ENCODE data around the gene TMEM201.

TMEM201 gene

DNA sequence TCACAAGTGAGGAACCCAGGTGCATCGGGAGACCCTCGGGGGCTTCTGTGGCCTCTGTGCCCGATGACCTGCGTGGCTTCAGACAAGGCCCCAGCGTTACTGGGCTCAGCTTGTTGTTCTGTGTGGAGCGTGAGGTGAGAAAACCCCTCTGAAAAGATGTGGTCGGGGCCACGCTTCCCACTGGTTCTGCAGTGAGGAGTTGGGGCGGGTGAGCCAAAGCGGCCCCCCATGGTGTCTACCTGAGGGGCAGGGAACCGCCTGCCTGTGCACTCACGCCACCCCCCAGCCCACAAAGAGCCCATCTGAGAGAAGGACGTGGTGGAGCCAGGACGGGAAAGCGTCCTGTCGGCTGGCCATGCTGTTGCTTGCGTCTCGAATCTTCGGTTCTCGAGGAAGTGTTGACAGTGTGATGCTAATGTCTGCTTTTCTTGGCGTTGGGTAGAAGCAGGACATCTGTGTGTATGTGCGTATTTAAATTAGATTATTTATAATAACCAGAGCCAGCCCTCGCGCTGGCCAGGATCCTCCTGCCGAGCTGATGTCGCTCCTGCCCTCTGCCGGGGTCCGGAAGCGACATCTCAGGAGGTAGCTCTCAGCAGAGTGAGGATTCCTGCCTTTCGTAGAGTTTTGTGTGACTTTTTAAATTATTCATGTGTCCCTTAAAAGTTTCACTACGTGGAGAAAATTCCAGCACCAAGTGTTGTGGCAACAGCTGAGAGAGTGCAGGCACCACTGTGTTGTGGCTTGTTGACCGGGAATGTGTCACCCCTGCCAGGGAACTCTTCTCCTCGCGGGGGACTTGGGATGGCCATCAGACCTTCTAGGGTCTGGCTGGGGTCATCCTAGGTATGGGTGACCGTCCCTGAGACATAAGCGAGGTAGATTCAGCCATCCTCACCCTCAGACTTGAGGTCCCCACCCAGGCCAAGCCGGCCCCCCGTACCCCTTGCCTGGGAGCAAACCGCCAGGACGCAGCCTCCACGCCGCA is 15.3 kb downstream of the TMEM201 start:
- peaks cover 53% of the 10 kb centered on the region for H3K36me3 ChIP-seq (ENCODE audit: control insufficient read depth, insufficient read depth, low read length)
- no peak overlapping the region for H3K9ac ChIP-seq (ENCODE audit: low read depth, low read length)
- H3K4me3 ChIP-seq (ENCODE audit: low read depth, low read length): no peak overlapping the region
- H3K4me1 ChIP-seq (ENCODE audit: control insufficient read depth, insufficient read depth, low read length): no peaks in the 10 kb centered on the region
- H3K27me3 ChIP-seq (ENCODE audit: control insufficient read depth, insufficient read depth, low read length): no peaks in the 10 kb centered on the region
- H3K9me3 ChIP-seq (ENCODE audit: control insufficient read depth, insufficient read depth, low read length): no peaks in the 10 kb centered on the region

DNA sequence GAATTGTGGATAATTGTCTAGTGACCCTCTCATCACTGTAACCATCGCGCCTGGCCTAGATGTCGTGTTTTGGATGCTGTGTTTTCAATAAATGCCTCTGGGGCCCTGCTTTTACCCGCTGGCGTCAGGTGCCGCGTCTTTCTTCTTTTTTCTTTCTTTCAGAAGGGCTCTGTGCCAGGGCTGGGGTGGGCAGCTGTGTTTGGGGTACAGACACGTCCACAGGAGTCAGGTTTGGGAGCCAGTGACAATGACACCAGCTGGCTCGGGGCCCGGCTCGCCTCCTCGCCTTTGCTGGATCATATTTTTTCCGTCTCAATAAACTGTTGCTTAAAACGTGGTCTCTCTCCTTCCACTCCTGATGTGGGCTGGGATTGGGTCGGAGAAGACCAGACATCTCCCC is 16.1 kb downstream of the TMEM201 start:
- Histone ChIP-seq H3K4me3 (ENCODE audit: low read depth, low read length) (no peak overlapping the region), H3K27me3 (ENCODE audit: control insufficient read depth, insufficient read depth, low read length) (no peaks in the 10 kb centered on the region), H3K36me3 (ENCODE audit: control insufficient read depth, insufficient read depth, low read length) (peaks cover 60% of the 10 kb centered on the region), H3K9ac (ENCODE audit: low read depth, low read length) (no peak overlapping the region), H3K4me1 (ENCODE audit: control insufficient read depth, insufficient read depth, low read length) (no peaks in the 10 kb centered on the region), H3K9me3 (ENCODE audit: control insufficient read depth, insufficient read depth, low read length) (no peaks in the 10 kb centered on the region)

DNA sequence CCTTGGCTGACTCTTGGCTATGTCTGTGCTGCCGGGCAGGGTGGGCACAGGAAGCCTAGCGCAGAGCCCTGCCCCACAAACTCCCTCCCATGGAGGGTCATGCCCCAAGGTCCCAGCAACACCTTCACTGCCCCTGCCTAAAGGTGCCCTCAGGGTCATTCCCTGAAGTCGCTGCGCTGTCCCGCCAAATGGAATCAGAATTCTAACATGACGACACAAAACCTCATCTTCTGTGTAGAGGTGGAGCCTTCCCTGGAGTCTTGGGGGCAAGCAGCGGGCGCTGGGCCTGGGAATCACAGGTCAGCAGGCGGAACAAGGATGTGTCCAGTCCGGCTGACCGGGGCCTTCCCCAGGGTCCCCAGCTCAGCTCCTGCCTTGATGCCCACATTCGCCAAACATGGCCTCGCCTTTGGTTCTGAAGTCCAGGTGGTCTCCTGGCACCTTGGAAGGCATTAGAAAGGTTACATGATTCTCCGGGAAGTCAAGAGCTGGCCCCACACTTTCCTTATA is 17.3 kb downstream of the TMEM201 start:
- Histone ChIP-seq H3K9ac (ENCODE audit: low read depth, low read length) (no peak overlapping the region), H3K4me3 (ENCODE audit: low read depth, low read length) (no peak overlapping the region), H3K36me3 (ENCODE audit: control insufficient read depth, insufficient read depth, low read length) (peaks cover 60% of the 10 kb centered on the region), H3K9me3 (ENCODE audit: control insufficient read depth, insufficient read depth, low read length) (no peaks in the 10 kb centered on the region), H3K4me1 (ENCODE audit: control insufficient read depth, insufficient read depth, low read length) (no peaks in the 10 kb centered on the region), H3K27me3 (ENCODE audit: control insufficient read depth, insufficient read depth, low read length) (no peaks in the 10 kb centered on the region)

DNA sequence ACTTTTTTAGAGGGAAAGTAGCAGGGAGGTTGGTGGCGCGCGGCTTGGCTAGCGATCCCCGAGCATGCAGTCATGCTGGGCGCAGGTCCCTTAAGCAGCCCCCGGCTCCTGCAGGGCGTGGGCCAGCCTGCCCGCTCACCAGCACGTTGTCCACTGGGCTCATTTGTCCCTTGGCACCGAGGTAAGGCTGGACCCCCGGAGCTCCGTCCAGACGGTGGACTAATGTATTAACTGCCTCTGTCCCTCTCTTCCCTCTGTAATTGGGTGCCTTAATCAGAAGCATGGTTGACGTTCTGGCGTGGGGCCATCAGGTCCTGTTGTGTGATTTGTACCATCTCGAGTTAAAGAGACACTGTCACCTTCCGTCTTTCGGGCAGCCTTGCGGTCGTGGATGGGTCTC is 17.7 kb downstream of the TMEM201 start:
- Histone ChIP-seq H3K4me3 (ENCODE audit: low read depth, low read length) (no peak overlapping the region), H3K9me3 (ENCODE audit: control insufficient read depth, insufficient read depth, low read length) (no peaks in the 10 kb centered on the region), H3K4me1 (ENCODE audit: control insufficient read depth, insufficient read depth, low read length) (no peaks in the 10 kb centered on the region), H3K27me3 (ENCODE audit: control insufficient read depth, insufficient read depth, low read length) (no peaks in the 10 kb centered on the region), H3K36me3 (ENCODE audit: control insufficient read depth, insufficient read depth, low read length) (peaks cover 57% of the 10 kb centered on the region), H3K9ac (ENCODE audit: low read depth, low read length) (no peak overlapping the region)

DNA sequence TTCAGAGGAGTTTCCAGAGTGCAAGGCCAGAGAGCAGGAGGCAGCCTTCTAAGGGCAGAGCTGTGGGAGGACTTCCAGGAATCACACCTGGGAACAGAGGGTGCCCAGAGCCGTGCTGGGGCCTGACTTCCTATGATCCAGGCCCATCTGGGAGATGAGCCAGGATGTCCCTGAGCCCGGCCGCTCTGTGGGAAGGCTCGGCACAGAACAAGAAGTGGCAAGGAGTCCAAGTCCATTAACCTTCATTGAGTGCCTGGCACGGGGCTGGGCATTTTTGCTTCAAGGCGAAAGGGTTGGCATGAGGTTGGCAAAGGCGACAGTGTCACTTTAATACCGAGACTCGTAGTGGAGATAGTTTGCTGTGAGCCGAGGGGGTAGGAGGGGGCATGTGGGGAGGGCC is 18.2 kb downstream of the TMEM201 start:
- Histone ChIP-seq H3K27me3 (ENCODE audit: control insufficient read depth, insufficient read depth, low read length) (no peaks in the 10 kb centered on the region), H3K4me1 (ENCODE audit: control insufficient read depth, insufficient read depth, low read length) (no peaks in the 10 kb centered on the region), H3K36me3 (ENCODE audit: control insufficient read depth, insufficient read depth, low read length) (peaks cover 57% of the 10 kb centered on the region), H3K4me3 (ENCODE audit: low read depth, low read length) (no peak overlapping the region), H3K9me3 (ENCODE audit: control insufficient read depth, insufficient read depth, low read length) (no peaks in the 10 kb centered on the region), H3K9ac (ENCODE audit: low read depth, low read length) (no peak overlapping the region)

DNA sequence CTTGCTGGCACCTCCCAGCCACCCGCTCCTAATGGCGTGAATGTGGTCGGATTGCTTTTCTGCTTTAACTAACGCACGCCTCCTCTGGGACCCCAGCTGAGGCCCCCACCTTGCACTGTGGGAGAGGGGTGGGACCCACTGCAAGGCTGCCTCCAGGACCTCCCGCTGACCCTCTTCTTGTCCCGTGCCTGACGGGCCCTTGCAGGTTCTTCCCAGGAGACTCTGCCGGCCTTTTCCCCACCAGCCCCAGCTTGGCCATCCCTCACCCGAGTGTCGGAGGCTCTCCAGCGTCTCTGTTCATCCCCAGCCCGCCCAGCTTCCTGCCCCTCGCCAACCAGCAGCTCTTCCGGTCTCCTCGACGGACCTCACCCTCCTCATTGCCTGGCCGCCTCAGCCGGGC is 18.6 kb downstream of the TMEM201 start:
- H3K27me3 ChIP-seq (ENCODE audit: control insufficient read depth, insufficient read depth, low read length): no peaks in the 10 kb centered on the region
- H3K4me1 ChIP-seq (ENCODE audit: control insufficient read depth, insufficient read depth, low read length): no peaks in the 10 kb centered on the region
- H3K9me3 ChIP-seq (ENCODE audit: control insufficient read depth, insufficient read depth, low read length): no peaks in the 10 kb centered on the region
- H3K9ac ChIP-seq (ENCODE audit: low read depth, low read length): no peak overlapping the region
- H3K36me3 ChIP-seq (ENCODE audit: control insufficient read depth, insufficient read depth, low read length): peaks cover 56% of the 10 kb centered on the region
- no peak overlapping the region for H3K4me3 ChIP-seq (ENCODE audit: low read depth, low read length)

DNA sequence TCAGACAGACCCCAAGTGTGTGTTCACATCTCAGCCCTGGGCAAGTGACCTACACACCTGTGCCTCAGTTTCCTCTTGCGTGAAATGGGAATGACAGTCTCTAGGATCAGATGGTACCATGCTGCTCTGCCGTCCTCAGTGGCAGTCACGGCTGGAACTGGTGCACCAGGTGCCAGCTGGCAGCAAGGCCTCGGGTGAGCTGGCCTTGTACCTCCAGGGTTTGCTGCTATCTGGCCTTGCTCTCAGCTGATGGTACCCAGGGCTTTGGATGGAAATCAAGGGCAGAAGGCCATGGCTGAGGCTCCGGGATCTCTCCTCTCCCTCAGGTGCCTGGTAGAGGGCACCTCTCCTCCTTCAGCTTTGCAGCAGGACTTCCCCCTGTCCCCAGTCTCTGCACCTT is 21.3 kb downstream of the TMEM201 start:
- Histone ChIP-seq H3K9ac (ENCODE audit: low read depth, low read length) (no peak overlapping the region), H3K36me3 (ENCODE audit: control insufficient read depth, insufficient read depth, low read length) (peaks cover 48% of the 10 kb centered on the region), H3K27me3 (ENCODE audit: control insufficient read depth, insufficient read depth, low read length) (no peaks in the 10 kb centered on the region), H3K4me1 (ENCODE audit: control insufficient read depth, insufficient read depth, low read length) (no peaks in the 10 kb centered on the region), H3K4me3 (ENCODE audit: low read depth, low read length) (no peak overlapping the region), H3K9me3 (ENCODE audit: control insufficient read depth, insufficient read depth, low read length) (no peaks in the 10 kb centered on the region)

DNA sequence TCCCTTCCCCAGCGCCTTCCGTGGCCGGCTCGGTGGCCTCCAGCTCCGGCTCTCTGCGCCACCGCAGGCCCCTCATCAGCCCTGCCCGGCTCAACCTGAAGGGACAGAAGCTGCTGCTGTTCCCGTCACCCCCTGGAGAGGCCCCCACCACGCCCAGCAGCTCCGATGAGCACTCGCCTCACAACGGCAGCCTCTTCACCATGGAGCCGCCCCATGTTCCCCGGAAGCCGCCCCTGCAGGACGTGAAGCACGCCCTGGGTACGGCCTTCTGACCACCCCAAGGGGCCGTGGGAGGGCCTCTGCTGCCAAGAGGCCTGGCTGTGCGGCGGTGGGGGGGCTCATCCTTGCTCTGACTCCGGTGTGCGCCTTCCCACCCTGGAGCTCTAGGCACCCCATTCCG is 21.8 kb downstream of the TMEM201 start:
- H3K27me3 ChIP-seq (ENCODE audit: control insufficient read depth, insufficient read depth, low read length): no peaks in the 10 kb centered on the region
- H3K9me3 ChIP-seq (ENCODE audit: control insufficient read depth, insufficient read depth, low read length): no peaks in the 10 kb centered on the region
- no peak overlapping the region for H3K4me3 ChIP-seq (ENCODE audit: low read depth, low read length)
- H3K4me1 ChIP-seq (ENCODE audit: control insufficient read depth, insufficient read depth, low read length): no peaks in the 10 kb centered on the region
- peaks cover 48% of the 10 kb centered on the region for H3K36me3 ChIP-seq (ENCODE audit: control insufficient read depth, insufficient read depth, low read length)
- no peak overlapping the region for H3K9ac ChIP-seq (ENCODE audit: low read depth, low read length)

DNA sequence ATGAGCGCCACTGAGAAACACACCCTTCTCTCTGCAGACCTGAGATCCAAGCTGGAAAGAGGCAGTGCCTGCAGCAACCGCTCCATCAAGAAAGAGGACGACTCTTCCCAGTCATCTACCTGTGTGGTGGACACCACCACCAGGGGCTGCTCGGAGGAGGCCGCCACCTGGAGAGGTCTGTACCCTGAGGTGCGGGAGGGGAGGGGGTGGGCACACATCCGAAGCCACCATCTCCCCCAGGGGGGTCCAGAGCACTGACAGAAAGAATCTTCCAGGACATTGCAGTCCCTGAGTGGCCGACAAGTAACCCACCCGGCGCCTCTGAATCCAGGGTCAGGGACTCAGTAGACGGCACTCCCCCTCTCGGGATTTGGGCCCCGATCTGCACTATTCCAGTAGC is 23.0 kb downstream of the TMEM201 start:
- Histone ChIP-seq H3K9ac (ENCODE audit: low read depth, low read length) (no peak overlapping the region), H3K4me1 (ENCODE audit: control insufficient read depth, insufficient read depth, low read length) (no peaks in the 10 kb centered on the region), H3K4me3 (ENCODE audit: low read depth, low read length) (no peak overlapping the region), H3K27me3 (ENCODE audit: control insufficient read depth, insufficient read depth, low read length) (no peaks in the 10 kb centered on the region), H3K9me3 (ENCODE audit: control insufficient read depth, insufficient read depth, low read length) (no peaks in the 10 kb centered on the region), H3K36me3 (ENCODE audit: control insufficient read depth, insufficient read depth, low read length) (peaks cover 44% of the 10 kb centered on the region)

DNA sequence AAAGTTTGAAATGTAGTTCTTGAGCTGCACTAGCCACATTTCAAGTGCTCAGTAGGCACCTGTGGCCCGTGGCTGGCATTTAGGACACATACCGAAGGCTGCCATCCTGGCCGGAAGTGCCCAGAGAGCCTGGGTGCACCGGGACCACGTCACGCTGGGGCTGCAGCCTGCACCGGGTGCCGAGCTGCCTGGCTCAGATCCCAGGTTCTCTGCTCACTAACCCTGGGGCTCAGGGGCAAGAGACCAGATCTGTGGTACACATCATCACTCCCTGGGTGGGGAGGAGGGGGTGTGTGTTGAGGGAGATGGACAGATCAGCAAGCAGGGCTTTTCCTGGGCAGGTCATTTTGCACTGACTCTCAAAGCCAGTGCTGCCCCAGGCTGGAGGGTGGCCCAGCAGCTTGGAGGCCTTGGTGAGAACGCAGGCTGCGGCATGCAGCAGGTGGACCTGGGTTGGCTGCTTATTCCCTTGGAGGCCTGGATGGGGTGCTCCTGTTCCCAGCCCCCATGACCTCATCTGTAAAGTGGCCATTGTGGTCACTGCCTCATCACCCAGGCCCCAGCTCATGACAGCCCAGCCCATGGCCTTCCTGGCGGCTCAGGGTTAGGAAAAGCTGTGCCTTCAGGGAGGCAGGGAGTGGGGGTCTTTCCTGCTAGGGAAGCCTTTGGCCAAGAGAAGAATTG is 23.6 kb downstream of the TMEM201 start:
- Histone ChIP-seq H3K36me3 (ENCODE audit: control insufficient read depth, insufficient read depth, low read length) (peaks cover 42% of the 10 kb centered on the region), H3K4me1 (ENCODE audit: control insufficient read depth, insufficient read depth, low read length) (no peaks in the 10 kb centered on the region), H3K27me3 (ENCODE audit: control insufficient read depth, insufficient read depth, low read length) (no peaks in the 10 kb centered on the region), H3K9ac (ENCODE audit: low read depth, low read length) (no peak overlapping the region), H3K4me3 (ENCODE audit: low read depth, low read length) (no peak overlapping the region), H3K9me3 (ENCODE audit: control insufficient read depth, insufficient read depth, low read length) (no peaks in the 10 kb centered on the region)

DNA sequence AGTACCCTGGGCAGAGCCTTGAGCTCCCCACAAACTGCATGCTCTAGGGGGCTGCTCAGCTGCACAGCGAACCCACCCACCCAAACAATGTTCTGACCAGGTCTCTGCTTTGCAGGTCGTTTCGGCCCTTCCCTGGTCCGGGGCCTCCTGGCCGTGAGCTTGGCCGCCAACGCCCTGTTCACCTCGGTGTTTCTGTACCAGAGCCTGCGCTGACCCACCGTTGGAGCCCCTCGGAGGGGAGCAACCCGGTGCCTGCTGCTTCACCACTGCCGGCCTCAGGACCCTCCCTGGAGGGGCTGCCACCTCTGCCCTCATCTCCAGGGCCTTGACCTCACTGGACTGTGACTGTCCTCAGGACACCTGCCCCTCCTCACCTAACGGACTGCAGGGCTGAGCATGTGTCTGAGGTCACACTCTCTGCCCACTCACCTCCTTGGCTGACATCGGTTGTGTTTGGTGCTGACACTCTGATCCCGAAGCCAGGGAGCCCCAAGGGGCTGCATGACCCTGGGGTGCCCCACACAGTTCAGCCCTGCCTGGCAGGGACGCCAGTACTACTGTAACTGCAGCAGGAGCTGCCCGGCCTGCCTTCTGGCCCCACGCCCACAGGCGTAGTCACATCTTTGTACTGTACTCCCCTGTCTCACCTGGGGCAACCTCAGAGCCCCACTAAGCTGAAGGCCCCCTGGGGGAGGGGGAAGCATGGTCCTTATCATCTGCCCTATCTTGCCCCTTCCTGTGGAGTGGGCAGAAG is 24.3 kb downstream of the TMEM201 start:
- no peaks in the 10 kb centered on the region for H3K4me1 ChIP-seq (ENCODE audit: control insufficient read depth, insufficient read depth, low read length)
- no peaks in the 10 kb centered on the region for H3K9me3 ChIP-seq (ENCODE audit: control insufficient read depth, insufficient read depth, low read length)
- H3K36me3 ChIP-seq (ENCODE audit: control insufficient read depth, insufficient read depth, low read length): peaks cover 38% of the 10 kb centered on the region
- no peak overlapping the region for H3K9ac ChIP-seq (ENCODE audit: low read depth, low read length)
- H3K4me3 ChIP-seq (ENCODE audit: low read depth, low read length): no peak overlapping the region
- no peaks in the 10 kb centered on the region for H3K27me3 ChIP-seq (ENCODE audit: control insufficient read depth, insufficient read depth, low read length)

Measured in iPS-15b (cell line).